Central memory CD8-positive, alpha-beta T cell (primary cell): ENCODE data around the gene CD164L2.
"Not testable (repeated sequence)": the region's sequence is repeated elsewhere in the genome, so short reads cannot be mapped to it uniquely, and the experiment has no call there.

Experiments
- ATAC-seq: fragments of 150-1000 bp; cut with Tn5 transposase; replicated peaks from 2 replicates; pipeline ENCODE4 v1.10.0; 2022; ENCODE audit warnings: mild to moderate bottlenecking, moderate FRiP score, moderate number of reproducible peaks; ENCODE audit not compliant: poor library complexity, severe bottlenecking; ENCODE audit errors: extremely low read depth
- DNase-seq, 2 donors: peaks; one replicate each; pipeline ENCODE4 v3.0.0; 2021; ENCODE audit warnings: low spot score in 2 of 2
- H3K27ac Mint-ChIP-seq: one replicate; pipeline ENCODE4 v1.8.0; 2022; ENCODE audit warnings: low read depth, mild to moderate bottlenecking, moderate library complexity, mixed read lengths
- H3K27me3 Mint-ChIP-seq: one replicate; pipeline ENCODE4 v1.8.0; 2022; ENCODE audit warnings: mixed read lengths
- H3K36me3 Mint-ChIP-seq: one replicate; pipeline ENCODE4 v1.8.0; 2022; ENCODE audit warnings: mild to moderate bottlenecking, moderate library complexity, mixed read lengths; ENCODE audit not compliant: insufficient read depth
- H3K4me1 Mint-ChIP-seq: one replicate; pipeline ENCODE4 v1.8.0; 2022; ENCODE audit warnings: mixed read lengths
- H3K4me3 Mint-ChIP-seq: one replicate; pipeline ENCODE4 v1.8.0; 2022; ENCODE audit warnings: mild to moderate bottlenecking, moderate library complexity, mixed read lengths
- H3K9me3 Mint-ChIP-seq: one replicate; pipeline ENCODE4 v1.8.0; 2022; ENCODE audit warnings: mixed read lengths

The CD164L2 gene

DNA sequence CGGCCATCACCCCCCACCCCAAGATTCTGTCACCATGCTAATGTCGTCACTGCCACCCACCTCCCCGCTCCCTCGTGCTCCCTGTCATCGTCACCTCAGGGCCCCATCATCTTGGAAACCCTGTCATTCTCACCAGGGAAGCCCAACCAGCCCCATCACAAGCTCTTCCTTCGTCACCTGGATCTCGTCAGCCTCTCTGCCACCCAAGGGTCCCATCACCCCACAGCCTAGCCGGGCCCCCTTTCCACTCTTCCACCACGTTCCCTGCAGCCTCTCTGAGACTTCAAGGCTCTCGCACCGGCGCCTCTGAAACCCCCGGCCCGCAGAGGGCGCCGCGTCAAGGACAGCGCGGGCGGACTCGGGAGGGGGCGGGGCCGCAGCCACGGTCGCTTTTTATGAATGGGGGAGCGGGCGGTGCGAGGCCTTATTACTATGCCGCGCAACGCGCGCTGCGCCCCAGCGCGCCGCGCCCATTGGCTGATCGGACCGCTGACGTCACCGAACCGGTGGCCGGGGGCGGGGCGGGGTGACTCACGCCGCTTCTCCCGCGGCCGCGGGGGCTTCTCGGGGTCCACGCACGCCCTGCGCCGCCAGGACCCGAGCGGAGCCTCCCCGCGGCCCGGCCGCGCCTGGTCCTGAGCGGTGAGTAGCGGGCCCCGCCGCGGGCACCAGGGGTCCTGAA is 9.1 kb upstream of the CD164L2 start, which contains the start of gene GPR3:
Gene GPR3 (plus strand): TSS at position 527 of the 682 bp plus-strand sequence. CDS start 1,177 bp downstream, outside the sequence.
- peaks cover 9% of the 10 kb centered on the region for H3K27me3 Mint-ChIP-seq
- H3K27ac Mint-ChIP-seq, result peak within 1 kb of the TSS; percentile 76
- peaks cover 14% of the 10 kb centered on the region for H3K36me3 Mint-ChIP-seq
- peak within 1 kb of the TSS; percentile 80 for H3K4me3 Mint-ChIP-seq
- peak; percentile 76 to 83 for DNase-seq
- peak; percentile 90 for ATAC-seq
- H3K4me1 Mint-ChIP-seq, result peaks cover 11% of the 10 kb centered on the region
- H3K9me3 Mint-ChIP-seq, result no peaks in the 10 kb centered on the region

DNA sequence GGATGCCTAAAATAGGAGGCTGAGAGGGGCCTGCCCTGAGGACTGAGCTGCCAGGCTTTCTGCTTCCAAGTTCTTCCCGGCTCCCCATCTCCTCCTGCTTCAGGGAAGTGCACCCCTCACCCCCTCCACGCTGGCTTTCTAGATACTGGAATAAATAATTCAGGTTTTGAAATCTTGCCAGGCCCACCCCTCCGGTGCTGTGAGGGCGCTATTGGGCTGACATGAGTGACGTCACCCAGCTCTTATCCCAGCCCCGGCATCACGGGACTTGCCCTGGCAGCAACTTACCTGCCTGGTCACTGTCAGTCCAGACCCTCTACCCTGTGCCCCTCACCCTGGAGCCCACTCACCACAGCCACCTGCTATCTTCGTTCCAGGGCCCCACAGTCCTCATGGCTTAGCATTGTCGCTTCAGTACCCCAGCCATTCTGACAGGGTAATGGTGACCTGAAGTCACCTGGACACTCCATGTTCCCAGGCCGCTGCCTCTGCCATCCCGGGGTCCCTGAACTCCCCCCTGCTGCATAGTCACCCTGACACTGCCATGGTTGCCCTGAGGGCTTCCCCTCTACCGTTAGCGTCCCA is 8.5 kb upstream of the CD164L2 start:
- DNase-seq (no peak), ATAC-seq (no peak)
- Mint-ChIP-seq H3K9me3 (no peaks in the 10 kb centered on the region), H3K4me1 (peaks cover 11% of the 10 kb centered on the region), H3K36me3 (peaks cover 14% of the 10 kb centered on the region), H3K27me3 (peaks cover 9% of the 10 kb centered on the region), H3K27ac (peak overlapping the region; percentile 76), H3K4me3 (peak overlapping the region; percentile 80)

DNA sequence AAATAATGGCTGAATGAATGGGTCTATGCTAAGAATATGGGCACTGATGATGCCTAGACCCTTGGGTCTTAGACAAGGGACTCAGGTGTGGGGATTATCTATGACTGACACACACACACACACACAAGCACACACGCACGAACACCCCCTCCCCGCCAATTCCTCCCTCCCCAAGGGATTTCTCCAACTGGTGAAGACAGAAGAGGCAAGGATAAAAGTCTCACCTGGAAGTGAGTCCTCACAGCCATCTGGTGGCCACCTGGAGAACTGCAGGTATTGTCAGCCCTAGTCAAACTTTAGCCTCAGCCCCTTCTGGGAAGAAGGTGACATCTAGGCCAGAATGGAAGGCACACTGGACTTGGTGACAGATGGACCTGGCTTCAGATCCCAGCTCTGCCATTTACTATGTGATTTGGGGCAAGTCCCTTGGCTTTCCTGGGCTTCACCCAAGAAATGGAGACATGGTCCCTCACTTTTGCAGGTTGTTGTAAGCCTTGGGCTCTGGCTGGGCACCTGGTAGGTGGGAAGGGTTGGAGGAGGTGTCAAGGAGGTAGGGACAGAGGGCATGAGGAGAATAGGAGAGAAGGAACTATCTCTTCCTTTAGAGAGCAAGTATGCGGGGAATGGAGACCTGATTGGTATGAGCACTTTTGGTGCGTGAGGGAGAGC is 5.3 kb upstream of the CD164L2 start:
- no peaks in the 10 kb centered on the region for H3K9me3 Mint-ChIP-seq
- H3K4me3 Mint-ChIP-seq, result no peak overlapping the region
- DNase-seq (peak; percentile 54 to 70), ATAC-seq (no peak)
- peaks cover 11% of the 10 kb centered on the region for H3K4me1 Mint-ChIP-seq
- H3K27me3 Mint-ChIP-seq, result peaks cover 9% of the 10 kb centered on the region
- H3K36me3 Mint-ChIP-seq, result peaks cover 13% of the 10 kb centered on the region
- no peak overlapping the region for H3K27ac Mint-ChIP-seq

DNA sequence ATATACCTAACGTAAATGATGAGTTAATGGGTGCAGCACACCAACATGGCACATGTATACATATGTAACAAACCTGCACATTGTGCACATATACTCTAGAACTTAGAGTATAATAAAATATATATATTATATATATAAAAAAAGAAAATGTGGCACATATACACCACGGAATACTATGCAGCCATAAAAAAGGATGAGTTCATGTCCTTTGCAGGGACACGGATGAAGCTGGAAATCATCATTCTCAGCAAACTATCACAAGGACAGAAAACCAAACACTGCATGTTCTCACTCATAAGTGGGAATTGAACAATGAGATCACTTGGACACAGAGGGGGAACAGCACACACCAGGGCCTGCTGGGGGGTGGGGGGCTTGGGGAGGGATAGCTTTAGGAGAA is 1.7 kb upstream of the CD164L2 start:
- ATAC-seq, H3K27ac Mint-ChIP-seq, H3K9me3 Mint-ChIP-seq, H3K4me1 Mint-ChIP-seq, H3K27me3 Mint-ChIP-seq, H3K36me3 Mint-ChIP-seq, DNase-seq, H3K4me3 Mint-ChIP-seq: not testable (repeated sequence)

DNA sequence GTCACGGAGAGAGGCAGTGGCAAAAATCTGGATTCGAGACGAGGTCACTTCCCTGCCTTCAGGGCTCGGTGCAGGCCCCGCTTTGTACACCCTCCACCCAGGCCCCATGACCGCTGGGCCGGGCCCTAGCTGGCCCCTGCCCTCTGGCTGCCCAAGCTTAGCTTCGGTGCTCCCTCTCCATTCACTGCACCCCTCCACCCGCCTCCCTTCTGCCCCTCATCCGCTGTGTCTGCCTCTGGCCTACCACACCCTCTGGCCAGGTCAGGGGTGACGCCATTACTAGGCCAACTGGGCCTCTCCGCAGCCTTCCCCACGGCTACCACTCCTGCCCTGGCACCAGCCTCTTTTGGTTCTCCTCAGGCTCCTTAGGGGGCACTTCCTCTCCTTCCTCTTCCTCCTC is 528 bp upstream of the CD164L2 start:
- peaks cover 1% of the 10 kb centered on the region for H3K36me3 Mint-ChIP-seq
- H3K4me1 Mint-ChIP-seq, result no peaks in the 10 kb centered on the region
- no peaks in the 10 kb centered on the region for H3K27me3 Mint-ChIP-seq
- no peak overlapping the region for H3K27ac Mint-ChIP-seq
- no peak for ATAC-seq
- H3K4me3 Mint-ChIP-seq, result no peak overlapping the region
- H3K9me3 Mint-ChIP-seq, result no peaks in the 10 kb centered on the region
- DNase-seq, result no peak

DNA sequence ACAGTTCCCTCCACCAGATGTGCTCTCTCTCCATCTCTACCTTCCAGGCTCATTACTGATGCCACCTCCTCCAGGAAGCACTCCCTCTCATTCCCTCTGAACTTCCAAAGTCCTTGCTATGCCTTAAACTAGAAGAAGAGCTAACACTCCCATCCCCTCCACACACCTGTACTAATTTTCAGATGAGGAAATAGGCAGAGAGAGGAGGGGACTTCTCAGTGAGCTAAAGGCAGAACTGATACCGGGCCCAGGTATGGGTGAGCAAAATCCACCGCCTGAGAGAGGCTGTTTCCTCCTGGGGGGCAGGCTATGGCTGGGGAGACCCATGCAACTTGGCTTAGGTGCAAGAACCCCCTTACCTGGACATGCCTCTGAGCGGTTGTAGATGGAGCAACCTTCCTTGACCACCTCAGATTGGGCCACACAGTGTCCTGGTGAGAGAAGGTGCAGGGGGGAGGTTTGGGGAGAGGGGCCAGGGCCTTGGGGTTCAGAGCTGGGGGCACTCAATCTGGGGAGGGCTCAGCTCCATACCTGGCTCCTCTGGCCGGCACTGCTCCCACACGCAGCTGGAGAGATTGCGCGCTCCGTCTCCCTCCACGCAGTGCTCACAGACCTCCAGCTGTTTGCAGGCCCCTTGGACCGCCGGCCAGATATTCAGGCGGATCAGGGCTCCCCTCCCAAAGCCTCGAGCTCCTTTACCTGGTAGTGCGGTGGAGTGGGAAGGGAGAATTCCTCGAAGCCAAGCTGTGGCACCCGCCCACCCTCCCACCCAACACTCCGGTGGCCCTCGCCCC is 967 bp downstream of the CD164L2 start:
- Mint-ChIP-seq H3K36me3 (peaks cover 1% of the 10 kb centered on the region), H3K27me3 (no peaks in the 10 kb centered on the region), H3K27ac (no peak overlapping the region), H3K4me1 (no peaks in the 10 kb centered on the region), H3K9me3 (no peaks in the 10 kb centered on the region), H3K4me3 (no peak overlapping the region)
- DNase-seq (no peak), ATAC-seq (no peak)

DNA sequence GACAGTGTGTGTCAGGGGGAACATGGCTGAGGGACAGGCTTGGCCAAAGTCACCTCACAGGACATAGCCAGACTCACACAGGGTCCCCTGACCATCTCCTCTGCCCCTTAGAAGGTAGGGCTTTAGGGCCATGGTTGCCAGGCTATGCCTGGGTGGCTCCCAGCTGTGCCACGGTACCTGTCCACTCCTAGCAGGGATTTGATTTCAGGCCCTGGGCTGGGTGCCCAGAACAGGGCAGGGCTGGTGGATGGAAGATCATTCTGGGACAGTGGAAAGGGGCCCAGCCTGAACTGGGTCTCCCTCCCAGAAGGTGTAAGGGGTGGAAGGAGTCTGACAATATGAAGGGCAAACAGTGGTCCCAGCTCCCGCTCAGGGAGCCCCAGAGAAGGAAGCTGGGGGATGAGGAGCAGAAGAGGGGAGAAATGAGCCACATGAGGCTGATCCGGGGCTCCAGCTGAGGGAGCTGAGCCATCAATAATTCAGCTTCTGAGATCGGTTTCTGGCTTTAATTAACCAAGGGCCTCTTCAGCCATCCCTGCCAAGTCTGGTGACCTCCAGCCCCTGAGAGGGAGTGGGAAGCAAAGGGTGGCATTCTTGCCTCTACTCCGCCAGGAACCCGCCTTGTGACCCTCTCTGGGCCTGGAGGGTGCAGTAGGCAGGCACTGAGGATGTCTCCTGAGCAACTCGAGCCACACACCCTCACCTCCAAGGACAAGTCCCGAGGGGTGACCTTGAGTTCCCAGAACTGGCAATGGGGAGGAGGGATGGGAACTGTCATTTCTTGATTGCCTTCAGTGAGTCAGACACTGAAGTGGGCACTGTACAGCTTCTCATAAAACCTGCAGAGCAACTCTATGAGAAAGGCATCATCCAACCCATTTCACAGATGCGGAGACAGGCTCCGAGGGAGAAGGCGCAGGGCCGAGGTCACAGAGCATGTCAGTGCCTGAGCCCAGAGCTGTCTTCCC is 2.1 kb downstream of the CD164L2 start:
- H3K36me3 Mint-ChIP-seq, result peaks cover 1% of the 10 kb centered on the region
- peak overlapping the region; percentile 16 for H3K27ac Mint-ChIP-seq
- H3K4me1 Mint-ChIP-seq, result no peaks in the 10 kb centered on the region
- no peak overlapping the region for H3K4me3 Mint-ChIP-seq
- no peaks in the 10 kb centered on the region for H3K27me3 Mint-ChIP-seq
- H3K9me3 Mint-ChIP-seq, result no peaks in the 10 kb centered on the region
- no peak for DNase-seq
- ATAC-seq, result no peak

DNA sequence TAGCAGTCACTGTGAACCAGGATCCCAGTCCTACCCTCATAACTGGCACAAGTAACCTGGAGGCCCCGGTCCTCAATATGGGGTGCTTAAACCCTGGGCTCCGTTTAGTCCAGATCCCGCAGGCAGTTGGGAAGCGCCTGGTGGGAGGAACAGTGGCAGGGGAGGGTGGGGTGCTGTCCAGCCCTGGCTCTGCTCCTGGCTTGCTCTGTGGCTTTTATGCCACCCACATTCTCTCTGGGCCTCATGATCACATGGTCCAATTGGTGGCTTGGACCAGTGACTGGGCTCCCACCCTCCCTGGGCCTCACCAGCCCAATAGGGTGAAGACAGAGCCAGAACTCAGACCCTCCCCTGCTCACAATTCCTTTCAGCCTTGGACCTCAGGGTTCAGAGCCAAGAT is 2.9 kb downstream of the CD164L2 start:
- Mint-ChIP-seq H3K4me3 (no peak overlapping the region), H3K36me3 (peaks cover 1% of the 10 kb centered on the region), H3K9me3 (no peaks in the 10 kb centered on the region), H3K4me1 (no peaks in the 10 kb centered on the region), H3K27ac (no peak overlapping the region), H3K27me3 (no peaks in the 10 kb centered on the region)
- DNase-seq, result no peak
- ATAC-seq, result no peak

DNA sequence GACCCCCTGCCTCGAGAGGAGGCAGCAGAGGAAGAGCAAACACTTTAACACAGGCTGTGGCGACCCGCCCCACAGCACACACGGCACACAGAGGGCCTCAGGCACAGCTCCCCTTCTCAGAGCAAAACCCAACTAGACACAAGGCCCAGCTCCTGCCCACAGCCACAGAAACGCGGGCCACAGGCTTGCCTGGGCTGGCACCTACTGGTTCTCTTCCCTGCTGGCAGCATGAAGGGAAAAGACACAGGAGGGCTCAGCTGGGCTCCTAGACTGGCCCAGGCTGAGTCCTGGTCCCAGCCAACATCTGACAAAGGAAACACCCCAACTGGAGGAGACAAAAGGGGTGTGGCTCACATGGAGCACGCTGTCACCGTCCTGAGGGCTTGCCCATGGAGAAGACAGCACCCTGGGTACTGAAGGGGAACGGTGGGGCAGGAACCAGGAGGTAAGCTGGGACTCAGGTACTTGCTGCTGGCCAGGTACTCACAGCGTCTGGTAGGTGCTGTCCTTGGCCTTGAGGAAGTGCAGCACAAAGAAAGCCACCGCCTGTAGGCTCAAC is 3.5 kb downstream of the CD164L2 start:
- Mint-ChIP-seq H3K9me3 (no peaks in the 10 kb centered on the region), H3K4me3 (no peak overlapping the region), H3K27ac (no peak overlapping the region), H3K27me3 (no peaks in the 10 kb centered on the region), H3K4me1 (no peaks in the 10 kb centered on the region), H3K36me3 (peaks cover 1% of the 10 kb centered on the region)
- ATAC-seq, result no peak
- no peak for DNase-seq

DNA sequence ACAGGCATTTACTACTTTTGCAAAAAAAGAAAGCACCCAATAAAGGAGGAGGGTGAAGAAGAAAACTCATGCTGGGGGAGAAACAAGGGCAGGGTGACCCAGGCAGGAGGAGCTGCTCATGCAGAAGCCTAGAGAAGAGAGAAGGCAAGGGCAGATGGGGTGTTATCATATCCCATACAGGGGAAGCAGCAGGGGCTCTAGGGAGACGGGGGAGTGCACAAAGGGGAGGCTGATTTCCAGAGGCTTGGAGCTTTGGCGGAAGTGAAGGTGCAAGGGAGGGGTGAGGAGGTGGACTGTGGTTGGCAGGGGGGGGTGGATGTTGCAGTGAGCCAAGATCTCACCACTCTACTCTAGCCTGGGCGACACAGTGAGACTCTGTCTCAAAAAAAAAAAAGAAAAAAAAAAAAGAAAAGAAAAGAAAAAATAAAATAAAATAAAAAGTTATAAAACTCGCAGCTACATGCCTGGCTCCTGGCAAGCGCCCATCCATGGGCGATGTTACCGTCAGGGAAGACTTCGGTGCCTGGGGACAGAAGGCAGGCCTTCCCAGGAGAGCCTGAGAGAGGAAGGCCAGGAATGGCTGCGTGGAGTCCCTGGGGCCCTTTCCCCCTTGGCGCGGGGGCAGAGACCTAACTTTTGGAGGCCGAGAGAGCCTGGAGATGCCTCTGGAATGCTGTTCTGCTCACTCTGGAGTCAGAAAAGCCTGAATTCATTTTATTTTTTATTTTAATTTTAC is 5.2 kb downstream of the CD164L2 start:
- Mint-ChIP-seq H3K9me3 (no peaks in the 10 kb centered on the region), H3K36me3 (peaks cover 1% of the 10 kb centered on the region), H3K4me3 (no peak overlapping the region), H3K27me3 (no peaks in the 10 kb centered on the region), H3K4me1 (no peaks in the 10 kb centered on the region), H3K27ac (no peak overlapping the region)
- no peak for ATAC-seq
- DNase-seq, result no peak
